Heart left ventricle (tissue), 13 donors: ENCODE data around the gene OR51B5.

Experiments used
- POLR2A ChIP-seq, 2 donors: fragments of 450-650 bp; IDR thresholded peaks; one replicate each; pipeline ENCODE4 v1.6.1; 2017; ENCODE audit warnings: antibody characterized with exemption in 2 of 2, mild to moderate bottlenecking in 2 of 2, moderate library complexity in 2 of 2
- TF ChIP-seq, protein P1 (sequence below), 12 donors: fragments of 200-600 bp; sonication (generic) in 4 of 12; IDR thresholded peaks; one replicate each; pipeline versions ENCODE4 v1.5.0 to v1.8.0; 2018 to 2022; ENCODE audit warnings: antibody characterized with exemption in 12 of 12, mild to moderate bottlenecking in 5 of 12
- donor health status: ischemic (EF 13 %, LVEDD 7.1; RV severe dilation, severe dysfunction).
- donor health status: DM: no; HTN: yes; CAD: no.
- donor health status: DM: no; HTN: no; CAD: no.
- donor health status: ischemic (EF 25% LVEDD 6.9; RV normal size, moderate dysfunction).
- donor health status: ischemic (EF 25% LVEDD 5.7; RV mildly dilated, moderate dysfunction).
- donor health status: ischemic (EF 35%, LVEDD 5.7; RV mildly dilated, moderate dysfunction).
- donor health status: nonischemic (EF 11% LVEDD 7.7; RV severe dilation, severe dysfunction).
- donor health status: DM: yes; HTN: yes; CAD: no.
- donor health status: PGD.
- donor health status: ischemic (EF 29% LVEDD 5.4; RV normal size, mild dysfunction).
- donor health status: nonischemic (EF 23%, LVEDD 6.1; RV moderate dilation, normal function).

DNA sequence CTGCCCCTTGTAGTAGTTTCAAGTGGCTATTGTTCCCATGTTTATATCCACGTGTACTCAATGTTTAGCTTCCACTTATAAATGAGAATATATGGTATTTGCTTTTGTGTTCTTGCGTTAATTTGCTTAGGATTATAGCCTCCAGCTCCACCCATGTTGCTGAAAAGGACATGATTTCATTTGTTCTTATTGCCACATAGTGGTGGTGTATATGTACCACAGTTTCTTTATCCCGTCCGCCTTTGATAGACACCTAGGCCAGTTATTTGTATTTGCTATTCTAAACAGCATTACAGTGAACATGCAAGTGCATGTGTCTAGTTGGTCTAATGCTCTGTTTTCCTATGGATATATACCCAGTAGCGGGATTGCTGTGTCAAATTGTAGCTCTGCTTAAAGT lies 26.0 kb downstream of the OR51B5 start:
- TF ChIP-seq POLR2A (IDR thresholded peaks at IDR 0.05) = no peak
- TF ChIP-seq, protein P1, sequence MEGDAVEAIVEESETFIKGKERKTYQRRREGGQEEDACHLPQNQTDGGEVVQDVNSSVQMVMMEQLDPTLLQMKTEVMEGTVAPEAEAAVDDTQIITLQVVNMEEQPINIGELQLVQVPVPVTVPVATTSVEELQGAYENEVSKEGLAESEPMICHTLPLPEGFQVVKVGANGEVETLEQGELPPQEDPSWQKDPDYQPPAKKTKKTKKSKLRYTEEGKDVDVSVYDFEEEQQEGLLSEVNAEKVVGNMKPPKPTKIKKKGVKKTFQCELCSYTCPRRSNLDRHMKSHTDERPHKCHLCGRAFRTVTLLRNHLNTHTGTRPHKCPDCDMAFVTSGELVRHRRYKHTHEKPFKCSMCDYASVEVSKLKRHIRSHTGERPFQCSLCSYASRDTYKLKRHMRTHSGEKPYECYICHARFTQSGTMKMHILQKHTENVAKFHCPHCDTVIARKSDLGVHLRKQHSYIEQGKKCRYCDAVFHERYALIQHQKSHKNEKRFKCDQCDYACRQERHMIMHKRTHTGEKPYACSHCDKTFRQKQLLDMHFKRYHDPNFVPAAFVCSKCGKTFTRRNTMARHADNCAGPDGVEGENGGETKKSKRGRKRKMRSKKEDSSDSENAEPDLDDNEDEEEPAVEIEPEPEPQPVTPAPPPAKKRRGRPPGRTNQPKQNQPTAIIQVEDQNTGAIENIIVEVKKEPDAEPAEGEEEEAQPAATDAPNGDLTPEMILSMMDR (IDR thresholded peaks at IDR 0.05) = no peak
